BJ (cell line): ENCODE data around the gene CHAF1A. TPM values are rescaled to one million over a fixed set of nuclear protein-coding genes. Genes with fewer than 3 reads are reported as not detected.

Experiments
- CTCF ChIA-PET: fragments of 350-600 bp; formaldehyde crosslinking; extraction: SDS; loops from one replicate; lab custom pipeline; 2021; ENCODE audit warnings: antibody characterized with exemption, inconsistent platforms; lab: Yijun Ruan, JAX
- POLR2A ChIA-PET: fragments of 300-600 bp; sonication (Branson Sonifier 250); formaldehyde crosslinking; extraction: SDS; loops from one replicate; lab custom pipeline; 2021; ENCODE audit warnings: antibody characterized with exemption; lab: Charles Lee
- DNase-seq: peaks from one replicate; pipeline ENCODE4 v3.0.0-alpha.2; 2011; ENCODE audit warnings: low read depth
- H3K27me3 ChIP-seq: 2 replicates; pipeline ENCODE4 v1.6.0; 2011; ENCODE audit warnings: low read length; ENCODE audit not compliant: control insufficient read depth, insufficient read depth
- H3K36me3 ChIP-seq: 2 replicates; pipeline ENCODE4 v1.5.1; 2011; ENCODE audit warnings: low read length; ENCODE audit not compliant: control insufficient read depth, insufficient read depth
- H3K4me3 ChIP-seq: 2 replicates; pipeline ENCODE4 v1.5.1; 2011; ENCODE audit warnings: low read depth, mild to moderate bottlenecking, control low read depth, low read length
- polyA plus RNA-seq: library from polyadenylated mRNA; depleted of rRNA; stranded (reverse); fragments of >200 nt; gene quantifications from 2 replicates; pipeline ENCODE4 v1.2.3, GENCODE V29; 2011
- TF ChIP-seq, protein P1 (sequence below): IDR thresholded peaks from 2 replicates; pipeline ENCODE4 v1.5.1; 2011; ENCODE audit warnings: low read depth, mild to moderate bottlenecking, control low read depth, inconsistent platforms, low read length, moderate library complexity; ENCODE audit not compliant: insufficient read depth

Gene CHAF1A
- polyA plus RNA-seq, 1 experiment: 11.4 TPM

DNA sequence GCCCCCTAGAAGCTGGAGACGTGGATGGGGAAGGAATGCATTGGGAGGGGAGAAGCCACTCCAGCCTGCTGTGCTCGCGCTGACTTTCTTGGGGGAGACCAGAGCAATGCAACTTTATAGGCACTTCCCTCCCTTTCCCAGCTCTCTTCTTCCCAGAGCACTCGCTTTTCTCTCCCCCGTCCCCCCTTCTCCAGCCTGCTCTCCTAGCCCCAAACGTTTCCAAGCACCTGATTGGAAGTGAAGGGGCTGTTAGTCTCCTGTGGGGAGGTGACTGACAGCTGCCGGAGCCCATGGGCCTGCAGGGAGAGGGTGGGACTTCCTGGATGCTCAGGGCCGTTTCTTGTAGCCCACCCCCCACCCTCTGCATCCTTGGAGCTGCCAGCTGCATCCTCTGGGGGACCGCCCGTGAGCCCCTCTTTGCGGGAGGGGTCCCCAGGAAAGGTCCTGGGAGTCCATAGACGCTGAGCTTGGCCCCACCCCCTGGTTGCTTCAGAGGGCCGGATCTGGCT is 72.1 kb downstream of the CHAF1A start:
- ChIA-PET CTCF (interaction anchor here (0.8 to 1.1 kb wide), 2 partner anchors 49 to 207 kb away, joined by 3 read pairs; no protein-coding TSS in a partner anchor), POLR2A (interaction anchor here (0.6 kb wide), 1 partner anchor 11 kb away, joined by 20 read pairs; no protein-coding TSS in a partner anchor)
- Histone ChIP-seq H3K4me3 (peak overlapping the region; percentile 92), H3K36me3 (peaks cover 16% of the 10 kb centered on the region), H3K27me3 (no peaks in the 10 kb centered on the region)
- DNase-seq: peak; percentile 19
- TF ChIP-seq, protein P1, sequence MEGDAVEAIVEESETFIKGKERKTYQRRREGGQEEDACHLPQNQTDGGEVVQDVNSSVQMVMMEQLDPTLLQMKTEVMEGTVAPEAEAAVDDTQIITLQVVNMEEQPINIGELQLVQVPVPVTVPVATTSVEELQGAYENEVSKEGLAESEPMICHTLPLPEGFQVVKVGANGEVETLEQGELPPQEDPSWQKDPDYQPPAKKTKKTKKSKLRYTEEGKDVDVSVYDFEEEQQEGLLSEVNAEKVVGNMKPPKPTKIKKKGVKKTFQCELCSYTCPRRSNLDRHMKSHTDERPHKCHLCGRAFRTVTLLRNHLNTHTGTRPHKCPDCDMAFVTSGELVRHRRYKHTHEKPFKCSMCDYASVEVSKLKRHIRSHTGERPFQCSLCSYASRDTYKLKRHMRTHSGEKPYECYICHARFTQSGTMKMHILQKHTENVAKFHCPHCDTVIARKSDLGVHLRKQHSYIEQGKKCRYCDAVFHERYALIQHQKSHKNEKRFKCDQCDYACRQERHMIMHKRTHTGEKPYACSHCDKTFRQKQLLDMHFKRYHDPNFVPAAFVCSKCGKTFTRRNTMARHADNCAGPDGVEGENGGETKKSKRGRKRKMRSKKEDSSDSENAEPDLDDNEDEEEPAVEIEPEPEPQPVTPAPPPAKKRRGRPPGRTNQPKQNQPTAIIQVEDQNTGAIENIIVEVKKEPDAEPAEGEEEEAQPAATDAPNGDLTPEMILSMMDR: no peak

DNA sequence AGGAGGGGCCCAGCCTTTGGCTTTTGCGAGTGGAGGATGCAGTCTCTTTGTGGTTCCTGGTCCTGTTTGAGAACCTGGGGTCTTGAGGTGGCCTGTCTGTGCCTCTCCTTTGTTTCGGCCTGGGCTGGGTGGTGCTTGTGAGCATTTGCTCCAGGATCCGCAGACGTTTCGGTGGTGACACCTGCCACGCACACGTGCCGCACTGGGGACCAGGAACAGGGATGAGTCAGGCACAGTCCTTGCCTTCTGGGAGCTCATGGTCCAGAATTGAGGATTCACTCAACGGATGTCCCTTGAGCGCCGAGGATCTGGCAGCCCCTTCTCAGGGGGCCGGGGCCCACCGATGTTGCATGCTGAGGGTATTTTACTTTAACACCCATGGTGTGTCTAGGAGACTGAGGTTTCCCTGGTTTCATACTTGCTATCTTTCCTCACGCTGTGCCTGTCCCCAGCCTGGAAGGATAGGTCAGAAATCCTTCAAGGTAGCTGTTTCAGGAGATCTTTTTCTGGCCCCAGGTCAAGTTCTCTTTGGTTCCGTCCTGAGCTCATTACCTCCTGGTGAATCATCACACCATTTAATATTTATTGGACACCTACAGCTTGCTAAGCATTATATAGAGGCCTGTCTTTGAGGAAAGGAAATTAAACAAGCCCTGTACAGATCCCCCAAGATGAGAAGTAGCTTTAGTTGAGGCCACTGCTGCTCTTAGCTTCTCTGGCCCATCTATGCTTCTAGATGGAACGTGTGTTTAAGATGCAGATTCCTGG is 74.8 kb downstream of the CHAF1A start:
- Histone ChIP-seq H3K36me3 (peaks cover 22% of the 10 kb centered on the region), H3K27me3 (no peaks in the 10 kb centered on the region), H3K4me3 (no peak overlapping the region)
- CTCF ChIA-PET: no interaction called here
- POLR2A ChIA-PET: no interaction called here
- DNase-seq: no peak
- TF ChIP-seq, protein P1: no peak

DNA sequence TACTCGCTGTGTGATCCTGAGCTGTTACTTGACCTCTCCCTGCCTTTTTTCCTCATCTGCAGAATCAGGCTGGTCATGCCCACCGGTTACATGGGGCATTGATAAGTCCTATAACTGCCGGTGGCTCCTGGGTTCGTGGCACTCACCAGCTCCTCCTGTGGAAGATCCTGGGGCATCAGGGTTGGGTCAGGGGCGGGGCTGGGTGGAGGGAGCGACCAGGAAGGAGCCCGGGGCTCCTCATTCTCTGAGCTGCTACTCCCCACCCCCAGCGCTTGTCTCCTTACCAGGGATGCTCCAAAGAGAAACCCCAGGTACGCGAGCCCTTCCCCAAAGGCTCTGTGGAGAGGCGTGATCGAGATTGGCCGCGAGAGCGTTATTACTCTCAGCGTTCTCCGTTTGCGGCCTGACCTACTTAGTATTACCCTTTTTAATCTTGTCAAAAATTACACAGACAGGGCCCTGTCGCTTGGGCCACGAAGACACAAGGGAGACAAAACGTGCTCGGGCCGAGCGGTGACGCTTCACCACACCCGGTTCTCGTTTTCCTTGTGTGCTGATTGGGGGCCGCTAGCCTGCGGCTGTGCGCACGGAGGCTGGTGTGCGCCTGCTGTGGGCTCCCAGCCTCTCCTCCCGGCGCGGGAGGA is 80.4 kb downstream of the CHAF1A start:
- ChIA-PET POLR2A (no interaction called here), CTCF (interaction anchor here (0.7 kb wide), 1 partner anchor 297 kb away, joined by 3 read pairs; no protein-coding TSS in a partner anchor)
- TF ChIP-seq, protein P1: no peak
- no peaks in the 10 kb centered on the region for H3K27me3 ChIP-seq
- DNase-seq: no peak
- H3K36me3 ChIP-seq: peaks cover 18% of the 10 kb centered on the region
- H3K4me3 ChIP-seq: no peak overlapping the region

DNA sequence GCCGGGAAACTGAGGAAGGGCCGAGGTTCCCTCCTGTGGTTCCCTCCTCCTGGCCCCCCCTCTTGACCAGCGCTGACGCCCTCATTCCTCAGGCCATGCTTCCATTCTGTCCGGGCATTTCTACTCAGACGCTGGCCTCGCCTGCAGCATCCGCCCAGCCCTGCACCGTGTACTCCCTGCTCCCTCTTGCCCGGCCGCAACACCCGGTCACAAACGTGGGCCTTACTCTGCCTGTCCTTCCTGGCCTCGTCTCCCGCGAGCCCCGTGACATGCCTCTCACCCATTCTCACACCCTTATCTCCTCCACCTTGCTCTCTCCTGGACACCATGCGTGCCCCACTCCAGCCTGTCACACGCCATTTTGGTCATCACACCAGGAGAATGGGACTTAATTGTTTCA is 80.9 kb downstream of the CHAF1A start:
- no peak for DNase-seq
- Histone ChIP-seq H3K4me3 (no peak overlapping the region), H3K27me3 (no peaks in the 10 kb centered on the region), H3K36me3 (peaks cover 18% of the 10 kb centered on the region)
- TF ChIP-seq, protein P1: no peak
- ChIA-PET CTCF (interaction anchor here (0.6 kb wide), 1 partner anchor 277 kb away, joined by 3 read pairs; no protein-coding TSS in a partner anchor), POLR2A (no interaction called here)

DNA sequence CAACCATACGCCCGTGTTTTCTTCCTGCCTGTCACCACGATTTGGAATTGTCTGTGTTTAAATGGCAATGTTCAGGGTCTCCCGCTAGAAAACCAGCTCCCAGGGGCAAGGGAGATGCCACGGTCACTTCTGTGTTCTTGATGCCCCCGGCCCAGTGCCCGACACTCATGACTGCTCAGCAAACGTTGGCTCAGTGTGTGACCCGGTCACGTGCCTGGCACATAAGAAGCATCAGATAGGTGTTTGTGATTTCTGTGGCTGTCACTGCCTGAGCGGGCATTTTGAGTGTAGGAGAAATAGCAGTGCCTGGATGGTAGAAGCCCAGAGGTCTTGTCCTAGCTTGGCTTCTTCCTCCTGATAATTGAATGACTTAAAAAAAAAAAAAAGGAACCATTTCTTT is 85.1 kb downstream of the CHAF1A start:
- TF ChIP-seq, protein P1: no peak
- H3K4me3 ChIP-seq: no peak overlapping the region
- ChIA-PET CTCF (no interaction called here), POLR2A (no interaction called here)
- no peaks in the 10 kb centered on the region for H3K27me3 ChIP-seq
- no peak for DNase-seq
- H3K36me3 ChIP-seq: peaks cover 21% of the 10 kb centered on the region
